Left cardiac atrium (tissue), 4 donors: ENCODE measurements around the gene SENP8. TPM values are rescaled to one million over a fixed set of nuclear protein-coding genes. Genes with fewer than 3 reads are reported as not detected.
"Not testable (repeated sequence)": the region's sequence is repeated elsewhere in the genome, so short reads cannot be mapped to it uniquely, and the experiment has no call there.

ENCODE experiments used
- ATAC-seq, 2 donors: fragments of 200-7000 bp; cut with Tn5 transposase; one replicate each; pipeline ENCODE4 v1.9.1; 2020; ENCODE audit warnings: mild to moderate bottlenecking in 2 of 2, moderate library complexity in 2 of 2
- DNase-seq: peaks from one replicate; pipeline ENCODE4 v3.0.0-alpha.2; 2020
- intact Hi-C, 2 donors: fragments of 100-400 bp; cut with DNase I; formaldehyde crosslinking; loops; one replicate each; pipeline versions ENCODE4 v1.14.1 to v1.15.1; 2022 to 2023
- total RNA-seq, 2 donors: library from RNA; stranded (reverse); fragmentation: NEBNext Ultra II Directional; extraction: Animal tissue kit (Norgen Biotek cat#: 25700); gene quantifications; one replicate each; pipeline ENCODE4 v1.2.1, GENCODE V29; 2021
- donor health status: DM: no; HTN: yes; CAD: no.
- donor health status: DM: no; HTN: yes; CAD: no; lungs with severe emphysema.
- donor health status: DM: yes; HTN: yes; CAD: no.
- donor health status: Dilated cardiomyopathy.

The SENP8 gene
- total RNA-seq, 2 donors from 2014 or later = 3.6 to 4.7 TPM

DNA sequence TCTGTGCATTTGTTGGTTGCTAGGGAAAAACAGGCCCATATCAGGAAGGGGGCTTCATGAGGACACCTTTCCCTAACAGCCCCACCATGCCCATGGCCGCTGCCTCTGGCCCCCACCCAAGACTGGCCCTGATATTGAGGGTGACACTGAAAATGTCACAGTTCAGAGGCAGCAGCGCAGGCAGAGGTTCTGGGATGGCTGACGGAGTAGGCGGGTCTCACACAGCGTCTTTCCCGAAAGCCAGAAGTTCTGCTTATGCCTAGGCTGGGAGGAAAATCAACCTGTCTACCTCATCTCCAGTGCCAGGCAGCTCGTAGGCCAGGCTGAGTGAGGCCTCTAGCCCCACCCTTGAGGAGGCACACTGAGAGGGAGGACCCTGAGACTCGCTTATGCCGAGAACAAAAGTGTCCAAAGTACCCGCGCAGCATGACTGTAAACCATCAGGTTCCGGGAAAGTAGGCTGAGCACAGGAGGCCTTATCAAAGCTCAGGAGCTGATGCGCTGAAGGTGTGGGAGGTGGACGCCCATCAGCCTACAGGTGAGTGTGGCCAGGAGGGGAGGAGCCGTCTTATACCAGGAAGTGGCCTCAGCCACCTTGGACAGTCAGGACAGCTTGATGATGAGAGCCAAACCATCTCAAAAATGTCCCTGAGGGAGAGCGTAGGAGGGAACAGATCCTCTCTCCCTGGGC is 51.9 kb downstream of the SENP8 start:
- no peak for DNase-seq
- intact Hi-C loops = no loop called here
- ATAC-seq = no peak

DNA sequence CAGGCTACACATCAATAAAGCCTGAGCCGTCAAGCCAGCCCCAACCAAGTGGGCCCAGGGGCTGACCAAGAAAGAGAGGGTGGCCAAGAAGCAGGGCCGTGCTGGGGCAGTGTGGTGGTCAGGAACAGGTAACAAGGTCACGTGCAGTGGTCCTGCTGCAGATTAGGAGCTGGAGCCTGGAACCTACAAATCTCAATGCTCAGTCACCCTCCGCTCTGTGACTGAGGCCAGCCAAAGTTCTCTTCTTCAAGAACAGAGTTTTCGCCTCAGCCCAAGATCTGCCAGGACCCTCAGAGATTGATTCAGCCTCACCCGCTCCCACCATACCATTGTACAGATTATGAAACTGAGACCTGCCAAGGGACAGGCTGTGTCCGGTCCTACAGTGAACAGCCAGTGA is 52.5 kb downstream of the SENP8 start:
- intact Hi-C loops = no loop called here
- DNase-seq (no peak), ATAC-seq (no peak)

DNA sequence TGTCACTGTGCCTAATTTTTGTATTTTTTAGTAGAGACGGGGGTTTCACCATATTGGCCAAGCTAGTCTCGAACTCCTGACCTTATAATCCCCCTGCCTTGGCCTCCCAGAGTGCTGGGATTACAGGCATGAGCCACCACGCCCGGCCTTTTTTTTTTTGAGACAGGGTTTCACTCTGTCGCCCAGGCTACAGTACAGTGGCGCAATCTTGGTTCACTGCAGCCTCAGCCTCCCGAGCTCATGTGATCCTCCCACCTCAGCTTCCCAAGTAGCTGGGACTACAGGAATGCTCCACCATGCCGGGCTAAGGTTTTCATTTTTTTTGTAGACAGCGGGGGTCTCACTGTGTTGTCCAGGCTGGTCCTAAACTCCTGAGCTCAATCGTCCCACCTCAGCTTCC is 53.8 kb downstream of the SENP8 start:
- intact Hi-C loops, DNase-seq, ATAC-seq: not testable (repeated sequence)

DNA sequence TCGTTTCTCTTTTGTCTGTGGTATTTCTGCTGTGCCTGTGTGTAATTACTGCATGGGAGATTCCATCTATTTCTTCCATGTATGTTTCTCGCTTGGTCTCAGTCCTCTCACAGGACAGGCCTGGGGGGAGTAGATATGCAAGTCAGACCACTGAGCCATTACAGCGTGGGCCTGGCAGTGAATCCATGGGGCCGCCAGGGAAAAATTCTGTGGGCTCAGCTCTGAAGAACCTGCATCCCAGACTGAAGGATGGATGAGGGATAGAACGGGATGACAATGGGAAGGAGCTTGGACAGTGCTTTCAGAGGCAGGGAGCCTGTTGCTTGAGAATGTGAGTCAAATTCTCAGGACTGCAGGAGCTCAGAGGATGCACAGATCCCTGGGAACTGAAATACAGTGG is 54.6 kb downstream of the SENP8 start:
- DNase-seq = no peak
- intact Hi-C loops = no loop called here
- no peak for ATAC-seq

DNA sequence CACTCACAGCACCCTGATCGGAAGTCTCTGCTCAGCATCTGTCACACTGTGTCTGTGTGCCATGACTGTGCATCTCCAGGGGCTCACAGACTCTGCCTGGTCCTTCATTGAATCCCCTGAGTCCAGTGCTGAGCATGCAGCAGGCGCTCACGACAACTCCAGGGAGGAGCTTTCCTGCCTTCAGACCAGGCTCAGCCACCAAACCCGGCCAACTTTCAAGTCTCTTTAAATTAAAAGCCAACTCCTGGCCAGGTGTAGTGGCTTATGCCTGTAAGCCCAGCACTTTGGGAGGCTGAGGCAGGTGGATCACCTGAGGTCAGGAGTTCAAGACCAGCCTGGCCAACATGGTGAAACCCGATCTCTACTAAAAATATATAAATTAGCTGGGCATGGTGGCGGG is 55.2 kb downstream of the SENP8 start:
- intact Hi-C loops = no loop called here
- DNase-seq = no peak
- no peak for ATAC-seq

DNA sequence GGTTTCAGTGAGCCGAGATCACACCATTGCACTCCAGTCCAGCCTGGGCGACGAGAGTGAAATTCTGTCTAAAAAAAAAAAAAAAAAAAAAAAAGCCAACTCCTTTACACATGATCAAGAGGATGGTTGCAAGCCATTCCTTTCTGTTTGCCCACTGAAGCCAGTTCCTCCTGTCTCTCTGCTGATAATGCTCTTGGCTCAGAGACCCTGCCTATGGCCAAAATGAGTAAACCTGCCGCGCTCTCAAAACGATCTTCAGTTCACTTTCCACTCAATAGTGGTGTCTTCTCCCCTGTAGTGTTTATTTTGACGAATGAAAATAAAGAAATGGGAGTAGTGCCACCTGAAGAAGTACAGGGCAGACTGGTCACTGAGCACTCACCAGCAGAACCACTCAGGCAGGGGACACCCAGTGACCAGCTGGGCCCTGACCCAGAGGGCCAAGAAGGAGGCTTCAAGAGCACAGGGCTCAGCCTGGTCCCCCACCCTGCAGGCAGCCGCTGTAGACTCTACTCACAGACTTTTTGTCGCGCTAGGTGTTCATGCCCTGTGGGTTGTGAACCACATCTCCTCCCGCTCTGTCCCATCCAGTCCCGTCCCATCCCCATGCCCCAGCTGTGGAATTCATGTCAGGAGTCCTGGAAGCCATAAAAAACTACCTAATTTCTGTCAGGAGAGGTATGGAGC is 55.8 kb downstream of the SENP8 start:
- intact Hi-C loops = no loop called here
- DNase-seq = no peak
- ATAC-seq = no peak

DNA sequence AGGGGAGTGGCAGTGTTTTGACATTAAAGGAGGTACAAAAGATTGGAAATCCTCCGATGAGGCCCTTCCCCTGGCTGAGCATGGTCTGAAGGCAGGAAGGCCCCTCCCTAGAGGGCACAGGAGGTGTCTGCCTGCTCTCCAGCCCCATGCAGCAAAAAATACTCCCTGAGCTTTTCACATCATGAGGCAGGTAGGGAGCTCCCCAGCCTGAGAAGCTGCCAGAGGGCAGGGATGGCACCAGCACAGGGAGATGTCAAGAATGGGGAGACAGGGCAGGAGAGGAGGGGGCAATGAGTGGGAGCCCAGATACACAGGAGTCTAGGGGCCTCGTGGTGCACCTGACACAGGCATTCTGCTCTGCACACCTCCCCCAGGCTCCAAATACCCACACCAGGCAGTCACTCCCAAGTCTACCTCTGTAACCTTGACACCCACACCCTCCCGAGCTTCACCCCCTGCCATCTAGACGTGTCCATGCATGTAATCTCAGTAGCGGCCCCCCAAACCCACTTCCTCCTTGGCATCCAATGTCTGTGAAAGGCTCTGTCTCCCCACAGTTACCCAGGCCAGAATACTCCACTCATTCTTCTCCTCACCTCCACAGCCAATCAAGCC is 56.5 kb downstream of the SENP8 start:
- intact Hi-C loops = no loop called here
- ATAC-seq = no peak

DNA sequence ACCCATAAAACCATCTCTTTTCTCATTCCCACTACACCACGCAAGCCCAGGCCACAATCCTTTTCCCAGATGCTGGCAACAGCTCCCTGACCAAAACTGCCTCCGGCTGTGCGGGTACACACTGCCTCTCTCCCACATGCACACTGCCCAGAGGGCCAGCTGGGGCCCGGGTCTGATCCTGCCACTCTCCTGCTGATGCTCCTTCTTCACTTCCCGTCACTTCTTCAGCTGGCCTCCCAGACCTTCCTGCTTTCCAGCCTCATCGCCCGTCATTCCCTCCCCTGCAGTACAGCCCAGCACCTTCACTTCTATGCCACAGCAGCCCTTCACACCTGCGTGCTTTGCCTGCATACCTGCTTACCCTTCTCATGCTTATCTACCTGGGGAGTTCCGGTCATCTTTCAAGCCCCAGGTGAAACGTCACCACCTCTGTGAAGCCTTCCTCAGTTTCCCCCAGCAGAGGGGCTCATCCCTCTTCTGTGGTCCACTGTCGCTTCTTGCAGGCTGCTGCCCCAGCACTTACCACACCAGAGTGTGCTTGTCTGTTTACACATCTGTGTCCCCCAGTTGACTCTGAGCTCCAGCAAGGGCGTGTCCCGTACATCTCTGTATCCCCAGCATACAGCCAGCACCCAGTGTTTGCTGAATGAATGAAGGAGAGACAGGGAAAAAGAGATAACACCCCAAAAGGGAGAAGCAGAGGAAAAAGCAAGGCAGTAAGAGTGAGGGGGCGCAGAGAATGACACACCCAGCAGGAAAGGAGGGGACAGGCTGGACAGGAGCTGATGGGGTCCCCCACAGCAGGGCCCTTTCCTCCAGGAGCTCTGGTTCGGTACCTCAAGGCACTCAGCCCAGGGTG is 57.2 kb downstream of the SENP8 start:
- DNase-seq = no peak
- intact Hi-C loops = no loop called here
- ATAC-seq = no peak

More for the DNA sequence above, 56.5 kb downstream of the SENP8 start:
- no peak for DNase-seq

DNA sequence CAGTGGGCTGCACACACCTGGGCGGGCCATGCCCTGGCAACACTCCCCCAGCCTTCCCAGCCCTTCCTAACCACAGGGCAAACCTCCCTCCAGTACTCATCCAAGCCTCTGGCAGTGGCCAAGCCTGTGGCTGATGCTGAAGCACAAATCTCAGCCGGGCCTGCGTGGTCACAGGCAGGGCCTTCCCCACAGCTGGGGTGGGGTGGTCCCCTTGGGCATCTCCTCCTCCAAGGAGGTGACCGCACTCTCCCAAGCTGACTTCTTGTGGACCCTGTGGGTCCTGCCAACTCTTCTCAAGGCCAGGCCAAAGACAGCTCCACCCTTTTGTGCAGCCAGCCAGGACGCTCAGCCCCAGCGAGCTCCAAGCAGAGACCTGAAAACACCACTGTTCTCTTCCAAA is 58.0 kb downstream of the SENP8 start:
- intact Hi-C loops = no loop called here
- ATAC-seq (peak; percentile 12 to 43), DNase-seq (no peak)

DNA sequence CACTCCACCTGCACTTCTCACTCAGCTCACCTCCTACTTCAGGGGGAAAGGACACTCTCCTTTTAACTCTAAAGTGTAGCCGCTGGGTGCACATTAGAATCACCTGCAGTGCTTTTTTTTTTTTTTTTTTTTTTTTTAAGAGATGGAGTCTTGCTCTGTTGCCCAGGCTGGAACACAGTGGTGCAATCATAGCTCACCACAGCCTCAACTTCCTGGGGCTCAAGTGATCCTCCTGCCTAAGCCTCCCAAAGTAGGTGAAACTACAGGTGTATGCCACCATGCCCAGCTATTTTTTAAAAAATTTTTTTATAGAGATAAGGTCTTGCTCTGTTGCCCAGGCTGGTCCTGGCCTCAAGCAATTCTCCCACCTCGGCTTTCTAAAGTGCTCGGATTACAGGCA is 58.5 kb downstream of the SENP8 start:
- intact Hi-C loops = no loop called here
- DNase-seq (no peak), ATAC-seq (no peak)

DNA sequence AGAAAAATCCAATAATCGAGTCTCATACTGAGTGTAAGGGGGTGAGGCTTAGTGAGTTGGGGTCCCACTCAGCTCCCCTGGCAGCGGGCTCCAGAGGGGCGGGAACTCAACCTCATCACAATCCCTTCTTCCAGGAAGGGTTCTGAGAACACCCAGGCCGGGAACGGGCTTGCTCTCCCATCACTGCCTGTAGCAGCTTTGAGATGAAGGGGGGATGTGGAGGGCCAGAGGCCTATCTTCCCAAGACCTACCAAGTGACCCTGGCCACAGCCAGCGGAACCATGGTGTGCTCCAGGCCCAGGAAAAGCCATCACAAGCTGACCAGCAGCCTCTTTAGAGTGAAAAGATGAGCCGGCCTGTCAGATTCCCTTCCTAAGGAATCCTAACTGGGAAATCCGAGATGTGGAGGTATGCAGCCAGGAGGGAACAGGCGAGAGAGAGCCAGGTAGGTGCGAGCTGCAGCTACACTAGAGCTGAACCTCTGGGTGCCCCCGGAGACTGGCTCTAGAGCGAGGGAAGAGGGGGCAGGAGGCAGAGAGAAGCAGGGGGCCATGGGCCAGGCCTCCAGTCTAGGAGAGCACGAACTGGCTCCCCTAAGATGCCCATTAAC is 60.9 kb downstream of the SENP8 start:
- intact Hi-C loops = no loop called here
- no peak for DNase-seq
- ATAC-seq = no peak

DNA sequence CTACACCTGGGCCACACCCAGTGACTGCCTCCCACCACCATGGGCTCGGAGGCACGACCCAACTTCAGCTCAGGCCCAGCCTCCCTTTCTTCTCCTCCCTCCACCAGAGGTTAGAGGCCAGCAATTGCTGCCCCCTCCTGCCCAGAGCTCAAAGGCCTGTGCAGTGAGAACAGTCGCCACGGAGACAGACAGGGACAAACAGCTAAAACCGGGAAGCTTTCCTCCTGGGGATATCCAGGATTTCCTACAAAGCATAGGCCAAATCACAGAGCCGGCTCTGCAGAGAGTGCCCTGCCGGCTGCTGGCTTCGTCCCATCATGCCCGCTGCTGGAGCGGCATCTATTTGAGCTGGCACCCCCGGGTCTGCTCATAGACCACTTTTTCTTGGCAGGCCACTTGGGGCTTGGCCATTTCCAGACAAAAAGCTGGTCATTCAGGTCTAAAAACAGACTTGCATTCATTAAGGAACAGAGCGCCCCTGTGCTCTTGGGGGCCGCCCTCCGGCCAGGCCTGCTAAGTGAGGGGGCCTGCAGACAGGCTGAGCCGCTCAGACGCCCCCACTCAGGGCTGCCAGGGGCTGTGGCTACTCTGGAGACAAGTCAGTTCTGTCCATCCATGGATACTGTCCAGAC is 61.9 kb downstream of the SENP8 start:
- ATAC-seq (peak; percentile 25 to 48), DNase-seq (peak; percentile 47)
- intact Hi-C loops = no loop called here

DNA sequence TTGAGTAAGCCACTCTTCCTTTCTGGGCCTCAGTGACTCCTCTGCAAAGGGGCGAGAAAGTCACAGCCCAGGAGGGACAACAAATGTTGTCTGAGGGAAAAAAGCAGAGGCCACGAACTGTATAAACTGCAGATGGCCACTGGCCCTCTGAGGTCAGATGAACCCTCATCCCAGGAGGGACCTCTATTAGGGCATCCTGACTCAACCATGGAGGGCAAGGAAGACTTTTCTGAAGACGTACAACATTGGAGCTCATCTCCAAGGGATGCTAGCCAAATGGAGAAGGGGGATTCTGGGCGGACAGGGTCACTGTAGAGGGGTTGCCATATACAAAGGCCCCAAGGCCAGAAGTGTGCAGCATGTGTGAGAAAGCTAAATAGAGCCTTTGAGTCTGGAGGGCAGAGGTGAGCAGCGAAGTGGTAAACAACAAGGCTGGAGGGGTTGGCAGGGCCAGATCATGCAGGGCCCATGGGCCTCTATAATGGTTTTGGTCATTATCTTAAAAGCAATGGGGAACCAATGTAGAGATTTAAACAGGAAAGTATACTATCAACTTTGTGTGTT is 62.6 kb downstream of the SENP8 start:
- no peak for ATAC-seq
- intact Hi-C loops = no loop called here

DNA sequence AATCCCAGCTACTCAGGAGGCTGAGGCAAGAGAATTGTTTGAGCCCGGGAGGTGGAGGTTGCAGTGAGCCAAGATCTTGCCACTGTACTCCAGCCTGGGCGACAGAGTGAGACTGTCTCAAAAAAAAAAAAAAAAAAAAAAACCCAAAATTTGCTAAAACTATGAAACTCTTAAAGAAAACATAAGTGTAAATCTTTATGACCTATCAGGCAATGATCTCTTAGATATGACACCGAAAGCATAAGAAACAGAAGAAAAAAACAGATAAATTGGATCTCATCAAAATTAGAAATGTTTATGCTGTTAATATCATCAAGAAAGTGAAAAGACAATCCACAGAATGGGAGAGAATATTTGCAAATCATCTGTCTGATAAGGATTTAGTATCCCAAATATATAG is 64.0 kb downstream of the SENP8 start:
- no peak for ATAC-seq
- intact Hi-C loops = no loop called here
- DNase-seq = no peak

More for the DNA sequence above, 62.6 kb downstream of the SENP8 start:
- DNase-seq = no peak

DNA sequence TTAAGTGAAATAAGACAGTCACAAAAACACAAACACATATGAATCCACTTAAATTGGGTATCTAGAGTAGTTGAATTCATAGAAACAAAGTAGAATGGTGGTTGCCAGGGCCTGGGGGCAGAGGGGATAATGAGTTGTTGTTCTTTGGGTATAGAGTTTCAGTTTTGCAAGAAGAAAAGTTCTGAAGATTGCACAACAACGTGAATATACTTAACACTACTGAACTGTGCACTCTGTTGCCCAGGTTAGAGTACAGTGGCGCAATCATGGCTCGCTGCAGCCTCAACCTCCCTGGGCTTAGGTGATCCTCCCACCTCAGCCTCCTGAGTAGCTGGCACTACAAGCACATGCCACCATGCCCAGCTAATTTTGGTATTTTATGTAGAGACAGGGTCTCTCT is 64.5 kb downstream of the SENP8 start:
- DNase-seq (no peak), ATAC-seq (no peak)
- intact Hi-C loops = no loop called here

DNA sequence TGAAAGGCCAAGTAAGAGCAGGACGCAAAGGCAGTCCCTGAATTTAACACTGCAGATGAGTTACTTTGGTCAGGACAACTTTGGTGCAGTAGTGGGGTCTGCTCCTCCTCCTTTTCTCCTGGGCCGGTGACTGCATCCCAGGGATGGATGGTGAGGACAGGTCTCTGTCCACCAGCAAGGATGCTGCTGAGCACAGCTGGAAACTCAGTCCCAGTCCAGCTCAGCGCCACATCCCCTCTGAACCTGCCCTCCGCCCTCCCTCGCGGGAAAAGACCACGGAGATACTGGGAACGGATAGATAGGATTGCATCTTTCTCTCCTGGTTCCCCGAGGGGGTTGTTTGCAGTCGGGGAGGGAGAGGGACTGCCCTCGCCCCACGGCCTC is 65.6 kb downstream of the SENP8 start:
- DNase-seq (no peak), ATAC-seq (peak in 1 of 2 donors; percentile 7)
- intact Hi-C loops = no loop called here

DNA sequence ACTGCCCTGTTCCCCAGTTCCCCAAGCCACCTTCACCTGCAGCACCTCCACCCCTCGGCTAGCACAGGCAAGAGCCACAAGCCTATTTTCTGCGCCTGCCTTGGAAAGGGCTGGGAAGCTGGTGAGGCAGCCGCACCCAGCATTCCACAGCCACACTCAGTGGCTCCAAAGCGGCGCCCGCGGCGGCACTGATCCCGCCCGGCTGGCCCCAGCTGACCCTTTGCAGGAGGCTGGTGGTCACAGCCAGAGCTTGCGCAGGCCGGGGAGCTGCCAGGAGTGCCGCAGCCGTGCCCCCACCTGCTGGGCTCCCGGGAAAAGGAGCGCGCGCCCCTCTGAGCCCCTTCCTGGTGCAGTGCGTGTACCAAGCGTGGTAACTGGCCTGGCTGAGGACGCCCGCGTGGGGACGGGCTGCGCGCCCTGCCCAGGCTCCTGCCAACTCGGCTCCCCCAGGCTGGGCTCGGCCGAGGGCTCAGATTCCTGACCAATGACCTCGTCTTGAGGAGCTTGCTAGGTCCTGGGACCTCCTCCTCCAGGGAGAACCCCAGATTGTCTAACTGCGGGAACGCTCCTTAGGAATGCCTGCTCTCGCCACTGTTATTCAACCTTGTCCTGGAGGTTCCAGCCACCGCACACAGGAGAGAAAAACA is 66.1 kb downstream of the SENP8 start:
- intact Hi-C loops = no loop called here
- peak; percentile 45 for DNase-seq

DNA sequence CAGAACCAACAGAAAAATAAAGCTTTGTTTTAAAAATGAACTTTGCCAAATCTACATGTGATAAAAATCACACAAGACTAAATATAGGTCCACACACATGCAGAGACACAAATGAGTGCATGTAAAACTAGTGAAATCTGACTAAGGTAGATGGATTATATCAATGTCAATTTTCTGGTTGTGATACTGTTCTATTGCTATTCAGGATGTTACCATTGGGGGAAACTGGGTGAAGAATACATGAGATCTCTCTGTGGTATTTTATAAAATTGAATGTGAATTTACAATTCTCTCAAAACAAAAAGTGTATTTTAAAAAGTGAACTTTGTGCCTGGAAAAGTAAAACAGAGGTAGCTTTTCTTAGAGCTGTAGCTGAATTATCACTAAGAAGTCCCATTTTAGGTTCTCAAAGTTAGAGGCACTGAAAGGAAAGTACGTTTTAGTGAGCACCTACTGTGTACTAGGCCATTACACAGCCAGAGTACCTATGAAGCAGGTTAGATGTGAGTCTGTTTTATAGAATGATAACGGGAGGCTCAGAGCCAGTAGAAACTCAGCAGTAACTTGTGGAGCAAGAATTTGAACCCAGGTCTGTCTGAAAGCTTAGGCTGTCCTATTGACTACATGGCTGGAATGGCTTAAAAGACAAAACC is 71.2 kb downstream of the SENP8 start:
- ATAC-seq (no peak), DNase-seq (no peak)
- intact Hi-C loops = no loop called here

More for the DNA sequence above, 66.1 kb downstream of the SENP8 start:
- peak; percentile 69 to 83 for ATAC-seq
